ENCODE measurements around the gene SLC8A2. TPM values are rescaled to one million over a fixed set of nuclear protein-coding genes. Genes with fewer than 3 reads are reported as not detected.

SLC8A2 gene
- total RNA-seq, 1 experiment from 2014 or later = 11.3 TPM

DNA sequence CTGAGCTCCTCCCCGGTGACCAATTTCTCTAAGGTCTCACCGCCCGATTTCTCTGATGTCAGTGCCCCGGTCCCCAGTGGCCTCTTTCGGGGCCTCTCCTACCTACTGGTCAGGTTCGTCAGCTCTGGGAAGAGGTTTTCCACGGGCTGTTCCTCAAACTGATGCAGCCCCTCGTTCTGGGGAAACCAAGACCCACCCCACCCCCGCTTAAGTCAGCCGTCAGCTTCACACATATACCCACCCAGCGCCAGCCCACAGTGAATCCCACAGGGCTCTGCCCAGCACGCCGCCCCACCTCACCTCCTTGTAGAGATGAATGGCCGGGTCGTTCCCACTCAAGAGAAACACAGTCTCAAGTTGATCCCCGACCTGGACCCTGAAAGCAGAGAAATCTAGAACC, 9.0 kb upstream of the SLC8A2 start:
- Mint-ChIP-seq H3K9me3 (peaks cover 0 to 2% of the 10 kb centered on the region in 2 experiments; a peak in 3 of 5 replicates), H3K27me3 (ENCODE audit: low read depth) (peaks cover 6% of the 10 kb centered on the region; the same call in 1 of the 2 replicates), H3K4me3 (peak overlapping the region; percentile 61 to 81), H3K36me3 (ENCODE audit: insufficient read depth in 1 of 3, low read depth in 3 of 3) (peaks cover 0 to 4% (median 0%) of the 10 kb centered on the region in 3 experiments; a peak in 2 of 7 replicates), H3K27ac (peak overlapping the region in 1 of 3 experiments; percentile 1; a peak in 1 of 7 replicates), H3K4me1 (peaks cover 16 to 21% of the 10 kb centered on the region in 2 experiments)
- H2BK12ac ChIP-seq (ENCODE audit: insufficient read length, low read depth, low read length) = no peak overlapping the region
- H2AK5ac ChIP-seq (ENCODE audit: insufficient read length, low read length) = no peak overlapping the region
- H3K23ac ChIP-seq (ENCODE audit: insufficient read length, low read depth, low read length) = no peak overlapping the region
- no peaks in the 10 kb centered on the region for H4K20me1 ChIP-seq (ENCODE audit: control insufficient read depth, insufficient read depth, insufficient read length)
- H3K79me2 ChIP-seq (ENCODE audit: insufficient read depth, low read length) = no peaks in the 10 kb centered on the region
- H2BK20ac ChIP-seq (ENCODE audit: low read depth, low read length, poor library complexity, severe bottlenecking) = no peak overlapping the region
- H3K18ac ChIP-seq (ENCODE audit: insufficient read length, low read depth, low read length) = no peak overlapping the region
- no peak overlapping the region for H4K5ac ChIP-seq (ENCODE audit: insufficient read length, low read depth, low read length)
- H2AFZ ChIP-seq (ENCODE audit: low read length) = no peak overlapping the region
- H4K91ac ChIP-seq (ENCODE audit: insufficient read length, low read depth, low read length) = no peak overlapping the region
- TF ChIP-seq CTCF (conservative IDR thresholded peaks at IDR 0.05) = no peak
- H3K56ac ChIP-seq (ENCODE audit: insufficient read length, low read depth, low read length) = no peak overlapping the region
- peaks cover 5% of the 10 kb centered on the region for H3K23me2 ChIP-seq (ENCODE audit: insufficient read length, low read depth, low read length, poor library complexity, severe bottlenecking)
- H2BK15ac ChIP-seq (ENCODE audit: low read depth, low read length) = no peak overlapping the region
- H3K79me1 ChIP-seq (ENCODE audit: insufficient read depth, low read depth, low read length, poor library complexity, severe bottlenecking) = no peaks in the 10 kb centered on the region
- H3T11ph ChIP-seq (ENCODE audit: low read length) = no peak overlapping the region
- H3K4me2 ChIP-seq (ENCODE audit: insufficient read depth, insufficient read length, low read length) = no peak overlapping the region
- no peak overlapping the region for H2BK120ac ChIP-seq (ENCODE audit: low read depth, low read length, poor library complexity, severe bottlenecking)
- no peak overlapping the region for H2BK5ac ChIP-seq (ENCODE audit: insufficient read length, low read length)
- no peak overlapping the region for H3K27ac ChIP-seq (ENCODE audit: insufficient read length, low read depth, low read length)
- no peaks in the 10 kb centered on the region for H3K9me3 ChIP-seq (ENCODE audit: control insufficient read depth, low read depth, low read length)
- WGBS (ENCODE audit: extremely low coverage, insufficient read length, low lambda C conversion rate) = no CpG with 5 or more reads among the region's 16 CpGs
- no peak overlapping the region for H3K9ac ChIP-seq (ENCODE audit: extremely low read depth, insufficient read length, low read length)
- no peaks in the 10 kb centered on the region for H3K27me3 ChIP-seq (ENCODE audit: insufficient read depth, low read length)
- H4K8ac ChIP-seq (replicated peaks; ENCODE audit: insufficient read length, low read depth, low read length) = no peak overlapping the region
- no peak overlapping the region for H3K4ac ChIP-seq (ENCODE audit: low read depth, low read length)
- DNase-seq = no peak
- H3K14ac ChIP-seq (ENCODE audit: insufficient read depth, low read length) = no peak overlapping the region
- no peaks in the 10 kb centered on the region for H3K4me1 ChIP-seq (ENCODE audit: insufficient read depth, low read length)

Measured in H9 (cell line).